Loucy (cell line): ENCODE measurements around the gene C17orf50.

Experiments used
- H2AFZ ChIP-seq: fragments of 200-600 bp; sonication (generic); 2 replicates; pipeline ENCODE4 v1.6.0; 2016; ENCODE audit warnings: antibody characterized with exemption, mild to moderate bottlenecking, low read length, moderate library complexity
- H3F3A ChIP-seq: fragments of 200-600 bp; 2 replicates; pipeline ENCODE4 v1.6.0; 2016; ENCODE audit warnings: antibody characterized with exemption, low read depth, mild to moderate bottlenecking
- H3K27me3 ChIP-seq: fragments of 200-600 bp; sonication (generic); 2 replicates; pipeline ENCODE4 v1.6.1; 2014; ENCODE audit warnings: low read length, mild to moderate bottlenecking; ENCODE audit not compliant: insufficient read depth, poor library complexity, severe bottlenecking
- H3K36me3 ChIP-seq: fragments of 200-600 bp; sonication (generic); 2 replicates; pipeline ENCODE4 v1.6.1; 2016; ENCODE audit warnings: low read length; ENCODE audit not compliant: insufficient read depth
- H3K4me1 ChIP-seq: fragments of 200-600 bp; sonication (generic); 2 replicates; pipeline ENCODE4 v1.5.1; 2014; ENCODE audit warnings: low read length, mild to moderate bottlenecking; ENCODE audit not compliant: insufficient read depth, poor library complexity, severe bottlenecking
- H3K4me2 ChIP-seq: fragments of 200-600 bp; sonication (generic); 2 replicates; pipeline ENCODE4 v1.6.0; 2014; ENCODE audit warnings: antibody characterized with exemption, low read length, low read depth, mild to moderate bottlenecking; ENCODE audit not compliant: poor library complexity, severe bottlenecking
- H3K4me3 ChIP-seq: fragments of 200-600 bp; sonication (generic); 2 replicates; pipeline ENCODE4 v1.5.1; 2014; ENCODE audit warnings: low read length, mild to moderate bottlenecking, mixed read lengths; ENCODE audit not compliant: poor library complexity, severe bottlenecking
- H3K79me2 ChIP-seq: fragments of 200-600 bp; sonication (generic); 2 replicates; pipeline ENCODE4 v1.6.1; 2014; ENCODE audit warnings: low read length; ENCODE audit not compliant: insufficient read depth
- H3K9ac ChIP-seq: fragments of 200-600 bp; sonication (generic); 2 replicates; pipeline ENCODE4 v1.6.0; 2014; ENCODE audit warnings: mild to moderate bottlenecking, low read depth, low read length, moderate library complexity; ENCODE audit not compliant: poor library complexity, severe bottlenecking
- H3K9me2 ChIP-seq: fragments of 200-600 bp; sonication (generic); replicated peaks from 2 replicates; pipeline ENCODE4 v1.6.1; 2016; ENCODE audit warnings: low read depth, low read length, mixed read lengths
- H3K9me3 ChIP-seq: fragments of 200-600 bp; sonication (generic); 2 replicates; pipeline ENCODE4 v1.6.1; 2014; ENCODE audit warnings: mild to moderate bottlenecking, antibody characterized with exemption, low read length, low read depth; ENCODE audit not compliant: insufficient read depth
- H4K20me1 ChIP-seq: fragments of 200-600 bp; sonication (generic); 2 replicates; pipeline ENCODE4 v1.6.0; 2014; ENCODE audit warnings: antibody characterized with exemption, low read length, mild to moderate bottlenecking; ENCODE audit not compliant: insufficient read depth, poor library complexity, severe bottlenecking
- EZH2phosphoT487 ChIP-seq: fragments of 200-600 bp; IDR thresholded peaks from 2 replicates; pipeline ENCODE4 v1.6.1; 2018; ENCODE audit warnings: antibody characterized with exemption, mild to moderate bottlenecking, moderate library complexity, borderline replicate concordance
- TF ChIP-seq, protein P1 (sequence below): fragments of 200-600 bp; sonication (generic); conservative IDR thresholded peaks from 2 replicates; pipeline ENCODE4 v1.5.1; 2014; ENCODE audit warnings: mild to moderate bottlenecking, antibody characterized with exemption, low read length

The C17orf50 gene

DNA sequence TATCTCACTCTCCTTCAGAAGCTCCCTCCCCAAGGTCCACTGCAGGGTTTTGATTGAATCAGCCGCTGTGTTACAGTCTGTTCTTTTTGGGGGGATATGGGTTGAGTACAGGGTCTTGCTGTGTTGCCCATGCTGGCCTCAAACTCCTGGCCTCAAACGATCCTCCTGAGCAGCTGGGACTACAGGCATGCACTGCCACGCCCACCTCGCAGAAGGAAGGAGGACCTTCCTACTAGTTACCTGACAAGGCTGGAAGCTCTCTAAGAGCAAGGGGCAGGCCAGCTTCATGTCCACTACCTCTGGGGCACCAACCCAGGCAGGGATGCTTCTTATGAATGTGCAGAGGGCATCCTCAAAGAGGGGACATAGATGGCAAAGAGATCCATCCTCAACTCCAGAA lies 36.7 kb downstream of the C17orf50 start:
- H3F3A ChIP-seq = peaks cover 4% of the 10 kb centered on the region; the same call in 1 of the 2 replicates
- H3K27me3 ChIP-seq = no peaks in the 10 kb centered on the region
- no peaks in the 10 kb centered on the region for H3K36me3 ChIP-seq
- H3K4me3 ChIP-seq = no peak overlapping the region
- H3K9me3 ChIP-seq = no peaks in the 10 kb centered on the region
- no peaks in the 10 kb centered on the region for H4K20me1 ChIP-seq
- no peak overlapping the region for H3K9ac ChIP-seq
- no peaks in the 10 kb centered on the region for H3K9me2 ChIP-seq
- H3K4me2 ChIP-seq = no peak overlapping the region
- no peaks in the 10 kb centered on the region for H3K79me2 ChIP-seq
- no peak overlapping the region for H2AFZ ChIP-seq
- H3K4me1 ChIP-seq = peaks cover 24% of the 10 kb centered on the region
- TF ChIP-seq, protein P1, sequence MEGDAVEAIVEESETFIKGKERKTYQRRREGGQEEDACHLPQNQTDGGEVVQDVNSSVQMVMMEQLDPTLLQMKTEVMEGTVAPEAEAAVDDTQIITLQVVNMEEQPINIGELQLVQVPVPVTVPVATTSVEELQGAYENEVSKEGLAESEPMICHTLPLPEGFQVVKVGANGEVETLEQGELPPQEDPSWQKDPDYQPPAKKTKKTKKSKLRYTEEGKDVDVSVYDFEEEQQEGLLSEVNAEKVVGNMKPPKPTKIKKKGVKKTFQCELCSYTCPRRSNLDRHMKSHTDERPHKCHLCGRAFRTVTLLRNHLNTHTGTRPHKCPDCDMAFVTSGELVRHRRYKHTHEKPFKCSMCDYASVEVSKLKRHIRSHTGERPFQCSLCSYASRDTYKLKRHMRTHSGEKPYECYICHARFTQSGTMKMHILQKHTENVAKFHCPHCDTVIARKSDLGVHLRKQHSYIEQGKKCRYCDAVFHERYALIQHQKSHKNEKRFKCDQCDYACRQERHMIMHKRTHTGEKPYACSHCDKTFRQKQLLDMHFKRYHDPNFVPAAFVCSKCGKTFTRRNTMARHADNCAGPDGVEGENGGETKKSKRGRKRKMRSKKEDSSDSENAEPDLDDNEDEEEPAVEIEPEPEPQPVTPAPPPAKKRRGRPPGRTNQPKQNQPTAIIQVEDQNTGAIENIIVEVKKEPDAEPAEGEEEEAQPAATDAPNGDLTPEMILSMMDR = no peak
- no peak for TF ChIP-seq EZH2phosphoT487

GRCh38 chr17:35797918-35798317 lies 37.2 kb downstream of the C17orf50 start:
- H3K79me2 ChIP-seq = no peaks in the 10 kb centered on the region
- TF ChIP-seq, protein P1 = no peak
- TF ChIP-seq EZH2phosphoT487 = no peak
- no peaks in the 10 kb centered on the region for H3K9me3 ChIP-seq
- H3K36me3 ChIP-seq = no peaks in the 10 kb centered on the region
- no peaks in the 10 kb centered on the region for H3K9me2 ChIP-seq
- no peak overlapping the region for H3K9ac ChIP-seq
- no peak overlapping the region for H3K4me3 ChIP-seq
- no peaks in the 10 kb centered on the region for H3K27me3 ChIP-seq
- H3F3A ChIP-seq = peaks cover 4% of the 10 kb centered on the region; the same call in 1 of the 2 replicates
- no peaks in the 10 kb centered on the region for H4K20me1 ChIP-seq
- H3K4me2 ChIP-seq = no peak overlapping the region
- H2AFZ ChIP-seq = no peak overlapping the region
- H3K4me1 ChIP-seq = peaks cover 30% of the 10 kb centered on the region

DNA sequence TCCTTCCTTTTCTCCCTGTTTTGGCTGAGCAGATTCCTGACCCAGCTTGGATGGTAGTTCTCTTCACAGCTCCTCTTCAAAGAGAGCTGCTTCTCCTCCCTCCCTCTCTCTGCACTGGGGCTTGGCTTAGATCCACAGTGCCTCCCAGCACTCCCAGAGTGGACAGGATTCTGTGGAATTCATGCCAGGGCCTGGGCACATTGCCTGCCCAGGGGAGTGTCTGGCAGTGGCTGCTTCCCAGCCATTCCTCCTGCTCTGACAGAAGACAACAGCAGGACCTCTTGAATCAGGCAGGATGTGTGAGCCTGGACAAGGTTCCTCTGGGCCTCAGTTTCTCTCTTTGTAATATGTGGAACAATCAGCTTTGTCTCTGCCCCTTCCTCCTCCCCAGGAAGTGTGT lies 39.3 kb downstream of the C17orf50 start:
- Histone ChIP-seq H3K9ac (peak overlapping the region; percentile 30), H3F3A (peaks cover 4% of the 10 kb centered on the region; the same call in 1 of the 2 replicates), H2AFZ (no peak overlapping the region), H4K20me1 (no peaks in the 10 kb centered on the region), H3K4me2 (no peak overlapping the region), H3K9me3 (no peaks in the 10 kb centered on the region), H3K4me1 (peaks cover 31% of the 10 kb centered on the region), H3K27me3 (no peaks in the 10 kb centered on the region), H3K36me3 (no peaks in the 10 kb centered on the region), H3K9me2 (no peaks in the 10 kb centered on the region), H3K4me3 (no peak overlapping the region), H3K79me2 (no peaks in the 10 kb centered on the region)
- TF ChIP-seq EZH2phosphoT487 = no peak

DNA sequence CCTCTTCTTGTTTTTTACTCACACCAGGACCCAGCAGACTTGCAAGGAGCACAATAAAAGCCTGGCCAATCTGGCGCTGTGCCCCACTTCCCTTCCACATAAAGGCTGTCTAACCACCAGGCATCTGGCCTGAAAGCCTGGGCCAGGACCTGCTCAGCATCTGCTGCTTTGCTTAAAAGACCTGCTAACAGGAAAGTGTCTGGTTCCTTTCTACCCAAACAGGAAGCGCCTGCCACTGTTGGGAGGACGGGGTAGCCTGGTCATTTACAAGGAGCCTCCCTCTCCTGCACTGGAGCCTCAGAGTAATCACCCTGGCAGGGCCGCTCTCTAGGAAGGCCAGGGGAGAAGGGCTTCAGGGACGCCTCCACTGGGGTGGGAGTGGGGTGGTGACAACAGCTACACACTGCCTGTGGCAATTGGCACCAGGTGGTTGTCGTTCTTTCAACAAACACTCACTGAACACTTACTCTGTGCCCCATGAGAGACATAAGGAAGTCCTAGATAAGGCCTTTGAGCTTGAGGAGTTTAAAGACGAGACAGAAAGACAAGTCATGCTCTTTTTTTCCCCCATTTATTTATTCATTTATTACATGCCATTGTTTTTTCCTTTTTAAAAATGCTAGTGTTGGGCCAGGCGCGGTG lies 41.0 kb downstream of the C17orf50 start:
- no peaks in the 10 kb centered on the region for H3K27me3 ChIP-seq
- H3K4me2 ChIP-seq = peak overlapping the region; percentile 64
- peak overlapping the region; percentile 52 for H3K4me3 ChIP-seq
- H3K9me2 ChIP-seq = no peaks in the 10 kb centered on the region
- TF ChIP-seq, protein P1 = no peak
- no peak for TF ChIP-seq EZH2phosphoT487
- no peaks in the 10 kb centered on the region for H3K79me2 ChIP-seq
- H2AFZ ChIP-seq = no peak overlapping the region
- H4K20me1 ChIP-seq = no peaks in the 10 kb centered on the region
- no peaks in the 10 kb centered on the region for H3K9me3 ChIP-seq
- H3K4me1 ChIP-seq = peaks cover 34% of the 10 kb centered on the region
- no peaks in the 10 kb centered on the region for H3K36me3 ChIP-seq
- peaks cover 4% of the 10 kb centered on the region; the same call in 1 of the 2 replicates for H3F3A ChIP-seq
- H3K9ac ChIP-seq = peak overlapping the region; percentile 43
